Measurements from ENCODE around the gene BHLHE23. TPM values are rescaled to one million over a fixed set of nuclear protein-coding genes. Genes with fewer than 3 reads are reported as not detected.

Gene BHLHE23
- polyA plus RNA-seq, 3 donors: not detected

- no peak for DNase-seq (ENCODE audit: low read depth in 3 of 3, low spot score in 2 of 3)
Measured at GRCh38 chr20:63009988-63010769, 3.4 kb upstream of the BHLHE23 start.

GRCh38 chr20:63009045-63009961 is 2.5 kb upstream of the BHLHE23 start:
- DNase-seq (ENCODE audit: low read depth in 3 of 3, low spot score in 2 of 3): no peak

DNA sequence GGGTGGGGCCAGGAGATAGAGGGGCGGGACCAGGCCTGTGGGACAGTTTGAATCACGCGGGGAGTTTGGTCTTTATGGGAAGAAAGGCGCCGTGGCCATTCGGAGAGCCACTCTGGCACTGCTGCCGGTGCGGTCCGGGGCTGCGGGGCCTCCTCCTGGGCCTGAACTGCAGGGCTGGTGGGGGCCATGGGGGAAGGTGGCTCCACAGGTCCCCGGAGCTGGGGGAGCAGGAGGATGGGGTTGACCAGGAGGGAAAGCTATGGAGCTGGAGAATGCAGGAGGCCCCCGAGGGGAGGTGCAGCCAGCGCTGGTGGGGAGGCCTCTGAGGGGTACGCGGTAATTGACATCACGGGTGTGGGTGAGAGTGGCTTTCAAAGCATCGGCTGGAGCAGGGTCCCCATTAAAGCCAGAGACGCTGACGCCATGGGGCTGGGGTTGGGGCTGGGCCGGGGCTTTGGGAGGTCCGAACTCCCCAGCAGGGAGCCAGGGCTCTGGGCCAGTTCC is 1.8 kb upstream of the BHLHE23 start:
- DNase-seq (ENCODE audit: low read depth in 3 of 3, low spot score in 2 of 3): no peak

GRCh38 chr20:63007646-63008488 is 1.1 kb upstream of the BHLHE23 start:
- no peak for DNase-seq (ENCODE audit: low read depth in 3 of 3, low spot score in 2 of 3)

- DNase-seq (ENCODE audit: low read depth in 3 of 3, low spot score in 2 of 3): no peak
Measured at GRCh38 chr20:63007360-63007645, 539 bp upstream of the BHLHE23 start.

DNA sequence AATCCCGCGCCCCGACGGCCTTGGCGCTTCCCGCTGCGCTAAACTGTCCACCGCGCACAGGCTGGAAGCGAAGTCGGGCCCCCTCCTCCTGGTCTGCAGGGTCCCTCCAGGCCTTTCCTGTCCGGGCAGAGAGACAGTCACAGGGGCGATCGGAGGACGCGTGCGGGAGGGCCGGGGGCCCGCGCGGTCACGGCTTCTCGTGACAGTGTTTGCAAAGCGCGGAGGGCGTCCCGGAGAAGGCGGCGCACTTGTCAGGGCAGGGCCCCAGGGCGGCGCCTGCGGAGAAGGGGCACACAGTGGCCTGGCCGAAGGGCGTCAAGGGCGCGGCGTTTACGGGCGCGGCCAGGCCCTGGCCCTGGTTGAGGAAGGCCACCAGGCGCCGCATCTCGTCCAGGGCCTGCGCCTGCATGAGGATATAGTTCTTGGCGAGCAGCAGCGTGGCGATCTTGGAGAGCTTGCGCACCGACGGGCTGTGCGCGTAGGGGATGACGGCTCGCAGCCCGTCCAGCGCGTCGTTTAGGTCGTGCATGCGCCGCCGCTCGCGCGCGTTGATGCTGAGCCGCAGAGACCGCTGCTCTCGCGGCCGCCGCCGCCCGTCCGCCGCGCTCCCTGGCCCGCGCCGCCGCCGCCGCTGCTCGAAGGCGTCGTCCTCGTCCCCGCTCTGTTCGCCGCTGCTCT is 763 bp downstream of the BHLHE23 start:
- no peak for DNase-seq (ENCODE audit: low read depth in 3 of 3, low spot score in 2 of 3)

GRCh38 chr20:63005365-63005861 is 1.4 kb downstream of the BHLHE23 start:
- no peak for DNase-seq (ENCODE audit: low read depth in 3 of 3, low spot score in 2 of 3)

DNA sequence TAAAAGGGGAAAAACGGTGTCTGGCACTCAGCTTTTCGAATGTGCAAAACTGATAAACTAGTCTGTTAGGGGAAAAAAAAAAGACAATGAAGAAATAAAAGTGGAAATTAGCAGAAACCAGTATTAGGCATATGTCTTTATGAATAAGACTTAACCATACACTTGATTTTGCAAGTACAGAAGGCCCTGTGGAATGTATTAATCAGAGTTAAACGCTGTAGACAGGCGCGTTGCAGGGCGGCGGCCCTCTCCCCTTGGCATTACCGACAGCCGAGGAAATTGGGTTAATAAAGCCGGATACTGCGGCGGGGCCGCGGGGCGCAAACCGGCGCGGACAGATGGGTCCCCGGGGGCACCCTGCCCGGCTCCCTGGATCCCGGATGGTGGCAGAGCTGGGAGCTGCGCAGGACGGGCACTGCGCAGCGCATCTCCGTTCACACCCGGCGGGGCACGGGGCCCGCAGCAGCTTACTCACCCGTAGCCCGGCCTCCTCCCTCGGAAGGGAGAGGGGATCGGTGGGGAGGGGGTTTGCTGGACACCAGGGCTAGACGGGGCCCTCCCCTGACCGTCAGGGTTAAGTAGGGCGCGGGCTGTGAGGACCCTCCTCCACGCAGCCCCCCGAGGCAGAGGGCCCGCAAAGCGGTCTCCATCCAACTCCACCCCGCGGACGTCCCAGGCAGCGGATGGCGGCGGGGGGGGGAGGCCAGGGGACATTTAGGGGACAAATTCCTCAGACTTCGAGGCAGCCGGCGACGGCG is 2.0 kb downstream of the BHLHE23 start:
- DNase-seq (ENCODE audit: low read depth in 3 of 3, low spot score in 2 of 3): no peak

DNA sequence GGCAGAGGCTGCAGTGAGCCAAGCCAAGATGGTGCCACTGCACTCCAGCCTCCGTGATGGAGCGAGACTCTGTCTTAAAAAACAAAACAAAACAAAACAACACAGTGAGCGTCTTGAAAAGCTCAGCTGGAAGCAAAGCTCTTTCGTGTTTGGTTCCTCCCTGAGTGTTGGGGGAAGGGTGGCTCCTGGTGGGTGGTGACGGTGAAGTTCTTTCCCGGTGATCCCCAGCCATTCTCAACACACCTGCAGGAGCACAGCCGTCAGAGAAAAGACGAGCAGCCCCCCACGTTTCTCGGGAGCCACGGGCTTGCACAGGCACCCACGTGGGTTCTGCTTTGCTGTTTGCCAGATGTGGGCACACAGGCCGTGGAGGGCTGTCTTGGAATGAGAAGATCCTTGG is 3.2 kb downstream of the BHLHE23 start:
- DNase-seq (ENCODE audit: low read depth in 3 of 3, low spot score in 2 of 3): no peak

DNA sequence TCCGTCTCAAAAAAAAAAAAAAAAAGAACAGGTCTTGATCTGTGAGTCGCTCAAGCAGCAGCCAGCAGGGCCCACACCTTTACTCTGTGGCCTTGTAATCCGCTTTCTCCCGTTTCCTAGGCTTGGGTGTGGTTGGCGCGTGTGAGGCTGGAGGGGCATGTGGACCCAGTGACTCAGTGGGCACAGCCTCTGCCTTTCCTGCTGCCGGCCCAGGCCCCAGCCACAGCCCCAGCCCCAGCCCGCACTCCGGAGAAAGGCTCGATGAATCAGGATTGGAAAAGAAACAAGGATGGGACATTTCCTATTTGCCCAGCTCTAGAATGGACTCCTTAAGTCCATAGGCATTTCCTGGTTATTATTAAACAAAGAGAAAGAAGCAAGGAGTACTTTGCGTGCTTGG is 4.3 kb downstream of the BHLHE23 start:
- no peak for DNase-seq (ENCODE audit: low read depth in 3 of 3, low spot score in 2 of 3)

DNA sequence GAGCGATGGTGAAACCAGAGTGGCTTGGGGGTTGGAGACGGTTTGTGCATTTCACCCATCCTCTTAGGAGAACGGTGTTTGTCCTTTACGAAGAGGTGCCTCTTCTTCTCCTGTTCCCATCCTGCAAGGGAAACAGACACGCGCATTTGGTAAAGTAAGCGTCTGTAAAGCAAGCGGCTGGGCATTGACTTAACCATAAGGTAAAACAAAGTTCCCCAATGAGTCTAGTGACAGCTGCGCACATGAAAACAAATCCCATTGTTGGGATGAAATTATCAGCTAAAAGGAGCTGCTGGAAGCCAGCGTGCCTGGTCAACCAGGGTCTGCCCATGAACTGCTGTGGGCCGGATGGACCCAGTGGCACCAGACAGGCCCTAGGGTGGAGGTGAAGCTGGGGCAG is 5.8 kb downstream of the BHLHE23 start:
- no peak for DNase-seq (ENCODE audit: low read depth in 3 of 3, low spot score in 2 of 3)

- no peak for DNase-seq (ENCODE audit: low read depth in 3 of 3, low spot score in 2 of 3)
Measured at GRCh38 chr20:63000036-63000435, 6.7 kb downstream of the BHLHE23 start.

DNA sequence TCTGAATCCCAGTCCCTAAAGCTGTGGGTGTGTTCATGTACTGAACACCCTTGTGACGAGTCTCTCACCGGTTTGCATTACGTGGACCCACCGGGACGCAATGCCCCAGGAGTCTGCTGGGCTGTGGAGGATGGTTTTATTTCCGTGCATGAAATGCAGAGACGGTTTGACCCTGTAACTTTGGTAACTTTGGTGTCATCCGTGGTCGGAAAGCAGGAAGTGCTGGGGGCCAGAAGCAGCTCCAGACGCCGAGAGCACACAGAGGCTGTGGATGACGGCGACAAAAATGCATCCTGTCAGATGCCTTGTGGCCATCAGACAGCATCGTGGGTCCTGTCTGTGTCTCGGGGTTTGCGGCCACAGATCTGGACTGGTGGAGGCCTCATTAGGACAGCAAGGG is 7.2 kb downstream of the BHLHE23 start:
- no peak for DNase-seq (ENCODE audit: low read depth in 3 of 3, low spot score in 2 of 3)

DNA sequence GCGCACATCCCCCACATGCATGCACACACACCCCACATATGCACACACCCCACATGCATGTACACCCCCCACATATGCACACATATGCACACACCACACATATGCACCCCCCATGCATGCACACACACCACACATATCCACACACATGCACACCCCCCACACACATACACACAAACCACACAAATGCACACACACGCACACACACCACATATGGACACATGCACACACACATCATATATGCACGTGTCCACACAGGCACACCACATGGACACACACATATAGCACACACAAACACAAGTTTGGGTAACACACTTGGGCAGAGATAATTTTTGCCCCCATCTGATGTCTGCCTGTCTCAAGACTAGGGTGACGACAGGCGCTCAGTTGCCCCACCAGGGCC is 8.3 kb downstream of the BHLHE23 start:
- no peak for DNase-seq (ENCODE audit: low read depth in 3 of 3, low spot score in 2 of 3)

DNA sequence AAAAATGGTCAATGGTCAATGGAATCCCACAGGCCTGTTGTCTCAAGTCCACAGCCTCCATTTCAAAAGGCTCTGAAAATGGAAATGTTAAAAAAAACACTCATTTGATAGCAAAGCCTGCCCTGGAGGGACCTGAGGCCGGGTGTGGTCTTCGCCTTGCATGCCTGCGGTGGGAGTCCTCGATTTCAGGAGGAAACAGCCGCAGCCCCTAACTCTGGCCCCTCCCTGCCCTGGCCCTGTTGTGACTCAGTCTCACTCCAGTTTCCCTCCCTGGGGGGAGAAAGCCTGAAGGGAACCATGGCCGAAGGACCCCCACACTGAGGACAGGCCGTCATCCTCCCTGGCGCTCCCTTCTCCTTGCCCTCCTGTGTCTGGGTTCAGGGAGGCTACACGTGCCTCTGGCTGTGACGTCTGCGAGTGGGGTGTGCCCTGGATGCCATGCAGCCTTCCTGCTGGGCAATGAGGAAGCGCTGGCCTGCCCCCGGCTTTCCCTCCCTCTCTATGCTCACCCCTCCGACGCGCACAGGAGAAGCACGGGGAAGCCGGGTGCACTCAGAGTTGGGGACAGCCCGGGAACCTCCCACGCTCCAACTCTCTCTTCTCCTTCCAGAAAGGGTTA is 9.2 kb downstream of the BHLHE23 start:
- no peak for DNase-seq (ENCODE audit: low read depth in 3 of 3, low spot score in 2 of 3)

GRCh38 chr20:62996596-62996982 is 10.2 kb downstream of the BHLHE23 start:
- no peak for DNase-seq (ENCODE audit: low read depth in 3 of 3, low spot score in 2 of 3)

DNA sequence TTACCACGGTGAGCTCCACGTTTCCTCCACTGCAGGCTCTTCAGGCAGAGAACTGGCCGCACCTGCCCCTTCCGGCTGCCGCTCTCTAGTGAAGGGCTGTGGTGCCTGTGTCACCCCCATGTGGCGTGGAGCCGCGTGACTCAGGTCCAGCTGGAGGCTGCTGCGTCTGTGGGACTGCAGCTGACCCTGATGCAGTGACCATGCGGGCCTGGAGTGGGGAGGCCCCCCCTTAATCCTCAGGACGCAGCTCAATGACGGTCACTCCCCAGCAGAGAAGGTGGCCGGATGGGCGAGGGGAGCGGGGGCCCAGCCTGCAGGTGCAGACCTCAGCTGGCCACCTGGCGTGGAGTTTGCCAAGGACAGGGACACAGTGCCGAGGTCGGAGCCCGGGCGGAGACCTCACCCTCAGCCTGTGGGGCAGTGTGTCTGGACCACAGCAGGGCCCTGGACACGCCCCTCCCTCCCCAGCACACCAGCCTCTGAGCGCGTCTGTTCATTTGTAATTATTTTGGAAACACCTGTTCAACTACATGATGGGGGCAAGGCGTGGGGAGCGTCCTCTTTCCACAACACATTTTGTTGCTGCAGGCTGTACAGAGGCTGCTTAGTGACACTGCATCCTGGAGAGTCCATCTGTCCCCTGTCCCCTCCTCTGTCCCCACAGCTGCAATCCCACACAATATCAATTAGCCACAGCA is 10.7 kb downstream of the BHLHE23 start:
- DNase-seq (ENCODE audit: low read depth in 3 of 3, low spot score in 2 of 3): no peak

DNA sequence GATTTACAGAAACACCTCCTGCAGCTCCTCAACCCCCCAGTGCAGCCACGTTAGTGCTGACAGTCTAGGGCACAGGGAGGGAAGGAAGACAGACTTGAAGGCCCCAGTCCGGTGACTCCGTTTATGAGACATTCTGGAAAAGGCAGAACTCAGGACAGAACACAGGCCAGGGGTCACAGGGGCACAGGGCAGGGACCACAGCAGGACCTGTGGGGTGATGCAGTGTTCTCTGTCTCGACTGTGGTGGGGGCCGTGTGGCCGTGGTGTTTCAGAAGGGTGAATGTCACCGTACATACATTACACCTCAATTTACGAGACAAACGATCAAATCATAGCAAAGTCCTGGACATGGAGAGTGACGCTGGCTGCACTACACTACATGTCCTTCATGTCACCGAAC is 11.3 kb downstream of the BHLHE23 start:
- no peak for DNase-seq (ENCODE audit: low read depth in 3 of 3, low spot score in 2 of 3)

- DNase-seq (ENCODE audit: low read depth in 3 of 3, low spot score in 2 of 3): no peak
Measured at GRCh38 chr20:62994869-62995281, 11.9 kb downstream of the BHLHE23 start.

All from right renal cortex interstitium (tissue), 3 donors.